Measurements from ENCODE around the gene SOX5. TPM values are rescaled to one million over a fixed set of nuclear protein-coding genes. Genes with fewer than 3 reads are reported as not detected.

Gene SOX5
- polyA plus RNA-seq, 1 of the 3 experiments (the other 2 are of a cell fraction), result 0.21 TPM

- Histone ChIP-seq H3K27ac (ENCODE audit: low read depth in 2 of 2, low read length in 1 of 2) (no peak overlapping the region), H3K79me2 (ENCODE audit: insufficient read depth) (no peaks in the 10 kb centered on the region), H3K9me2 (0 out of 2 replicates have a peak, but pooled peaks cover 2% of the 10 kb centered on the region), H4K20me1 (ENCODE audit: insufficient read depth) (no peaks in the 10 kb centered on the region), H3F3A (replicated peaks; ENCODE audit: insufficient read depth) (no peaks in the 10 kb centered on the region), H3K4me3 (ENCODE audit: low read depth in 2 of 2, low read length in 1 of 2) (no peak overlapping the region), H3K4me2 (no peak overlapping the region), H3K9me3 (no peaks in the 10 kb centered on the region), H2AFZ (ENCODE audit: low read depth) (no peak overlapping the region), H3K36me3 (replicated peaks in 1 of 2; ENCODE audit: control insufficient read depth in 1 of 2, insufficient read depth in 2 of 2, low read length in 1 of 2) (no peaks in the 10 kb centered on the region), H3K4me1 (ENCODE audit: control insufficient read depth in 1 of 2, insufficient read depth in 2 of 2, low read depth in 1 of 2, low read length in 1 of 2) (no peaks in the 10 kb centered on the region; a peak in 2 of 4 replicates), H3K9ac (no peak overlapping the region), H3K27me3 (ENCODE audit: insufficient read depth) (no peaks in the 10 kb centered on the region)
- no peak for TF ChIP-seq MXI1 (IDR thresholded peaks at IDR 0.05; ENCODE audit: low read depth, low read length)
- TF ChIP-seq EZH2phosphoT487 (IDR thresholded peaks at IDR 0.05; ENCODE audit: borderline replicate concordance, low read depth), result no peak
- TF ChIP-seq RCOR1 (IDR thresholded peaks at IDR 0.05; ENCODE audit: low read length), result no peak
- TF ChIP-seq CHD2 (IDR thresholded peaks at IDR 0.05; ENCODE audit: low read length, partially characterized antibody), result no peak
- TF ChIP-seq IRF3 (IDR thresholded peaks at IDR 0.05; ENCODE audit: low read depth, low read length), result no peak
- no peak for TF ChIP-seq FOSL2 (IDR thresholded peaks at IDR 0.05; ENCODE audit: borderline replicate concordance, low read depth)
- TF ChIP-seq MEF2A (IDR thresholded peaks at IDR 0.05; ENCODE audit: borderline replicate concordance, low read depth), result no peak
- no peak for TF ChIP-seq NRF1 (IDR thresholded peaks at IDR 0.05; ENCODE audit: low read depth, low read length)
- no peak for TF ChIP-seq SMC3 (IDR thresholded peaks at IDR 0.05; ENCODE audit: low read depth, low read length)
- TF ChIP-seq POLR2AphosphoS5 (IDR thresholded peaks at IDR 0.05; ENCODE audit: low read depth, low read length), result no peak
- no peak for TF ChIP-seq FOXM1 (IDR thresholded peaks at IDR 0.05; ENCODE audit: low read depth)
- no peak for TF ChIP-seq RFX5 (IDR thresholded peaks at IDR 0.05; ENCODE audit: low read length)
- no peak for TF ChIP-seq GABPA (IDR thresholded peaks at IDR 0.05; ENCODE audit: low read depth)
- TF ChIP-seq FOXJ3 (CRISPR knock-in tag; IDR thresholded peaks at IDR 0.05), result no peak
- TF ChIP-seq USF2 (IDR thresholded peaks at IDR 0.05; ENCODE audit: borderline replicate concordance, low read depth, low read length), result no peak
- no peak for TF ChIP-seq GATA2 (CRISPR knock-in tag; IDR thresholded peaks at IDR 0.05)
- no peak for TF ChIP-seq TEAD4 (IDR thresholded peaks at IDR 0.05; ENCODE audit: borderline replicate concordance, insufficient read depth)
- TF ChIP-seq SIN3A (IDR thresholded peaks at IDR 0.05; ENCODE audit: borderline replicate concordance, low read depth, low read length), result no peak
- no peak for TF ChIP-seq ELF1 (IDR thresholded peaks at IDR 0.05)
- 56% methylated on average over 3 of the region's 3 CpGs for WGBS (ENCODE audit: low lambda C conversion rate)
- CTCF ChIA-PET, result no interaction called here
- DNase-seq, result no peak
- POLR2A ChIA-PET, result no interaction called here
Observed at GRCh38 chr12:23891115-23891514, 58.4 kb downstream of the SOX5 start.

- DNase-seq, result no peak
- no peak for TF ChIP-seq REST (IDR thresholded peaks at IDR 0.05; ENCODE audit: low read depth, low read length)
- no peak for TF ChIP-seq GATA2 (CRISPR knock-in tag; IDR thresholded peaks at IDR 0.05)
- TF ChIP-seq FOXJ3 (CRISPR knock-in tag; IDR thresholded peaks at IDR 0.05), result no peak
- TF ChIP-seq NFIC (IDR thresholded peaks at IDR 0.05; ENCODE audit: borderline replicate concordance), result no peak
- TF ChIP-seq EP300 (IDR thresholded peaks at IDR 0.05; ENCODE audit: borderline replicate concordance in 1 of 2, low read depth in 1 of 2, low read length in 1 of 2), result no peak
- TF ChIP-seq MEF2A (IDR thresholded peaks at IDR 0.05; ENCODE audit: borderline replicate concordance, low read depth), result no peak
- no peak for TF ChIP-seq IRF3 (IDR thresholded peaks at IDR 0.05; ENCODE audit: low read depth, low read length)
- TF ChIP-seq SIN3A (IDR thresholded peaks at IDR 0.05; ENCODE audit: borderline replicate concordance, low read depth, low read length), result no peak
- no peak for TF ChIP-seq RFX5 (IDR thresholded peaks at IDR 0.05; ENCODE audit: low read length)
- no peak for TF ChIP-seq GABPA (IDR thresholded peaks at IDR 0.05; ENCODE audit: low read depth)
Observed at GRCh38 chr12:23889069-23889440, 60.4 kb downstream of the SOX5 start.

More at GRCh38 chr12:23889069-23889440, 60.4 kb downstream of the SOX5 start:
- H3K36me3 ChIP-seq (replicated peaks in 1 of 2; ENCODE audit: control insufficient read depth in 1 of 2, insufficient read depth in 2 of 2, low read length in 1 of 2), result no peaks in the 10 kb centered on the region
- no peaks in the 10 kb centered on the region; a peak in 2 of 4 replicates for H3K4me1 ChIP-seq (ENCODE audit: control insufficient read depth in 1 of 2, insufficient read depth in 2 of 2, low read depth in 1 of 2, low read length in 1 of 2)
- H3K9ac ChIP-seq, result no peak overlapping the region
- POLR2A ChIA-PET, result no interaction called here
- H3K9me3 ChIP-seq, result no peaks in the 10 kb centered on the region
- H3K79me2 ChIP-seq (ENCODE audit: insufficient read depth), result no peaks in the 10 kb centered on the region
- H3F3A ChIP-seq (replicated peaks; ENCODE audit: insufficient read depth), result no peaks in the 10 kb centered on the region
- H4K20me1 ChIP-seq (ENCODE audit: insufficient read depth), result no peaks in the 10 kb centered on the region
- H3K9me2 ChIP-seq, result 0 out of 2 replicates have a peak, but pooled peaks cover 2% of the 10 kb centered on the region
- no peak overlapping the region for H3K4me3 ChIP-seq (ENCODE audit: low read depth in 2 of 2, low read length in 1 of 2)
- WGBS (ENCODE audit: low lambda C conversion rate), result 71% methylated on average over 4 of the region's 4 CpGs
- no peak overlapping the region for H2AFZ ChIP-seq (ENCODE audit: low read depth)
- no peaks in the 10 kb centered on the region for H3K27me3 ChIP-seq (ENCODE audit: insufficient read depth)
- H3K27ac ChIP-seq (ENCODE audit: low read depth in 2 of 2, low read length in 1 of 2), result no peak overlapping the region
- no peak overlapping the region for H3K4me2 ChIP-seq
- CTCF ChIA-PET, result no interaction called here

All from SK-N-SH (cell line).